Measurements from ENCODE around the gene CNTNAP5. TPM values are rescaled to one million over a fixed set of nuclear protein-coding genes. Genes with fewer than 3 reads are reported as not detected.

Gene CNTNAP5
- total and polyA plus RNA-seq, 4 donors, result not detected

DNA sequence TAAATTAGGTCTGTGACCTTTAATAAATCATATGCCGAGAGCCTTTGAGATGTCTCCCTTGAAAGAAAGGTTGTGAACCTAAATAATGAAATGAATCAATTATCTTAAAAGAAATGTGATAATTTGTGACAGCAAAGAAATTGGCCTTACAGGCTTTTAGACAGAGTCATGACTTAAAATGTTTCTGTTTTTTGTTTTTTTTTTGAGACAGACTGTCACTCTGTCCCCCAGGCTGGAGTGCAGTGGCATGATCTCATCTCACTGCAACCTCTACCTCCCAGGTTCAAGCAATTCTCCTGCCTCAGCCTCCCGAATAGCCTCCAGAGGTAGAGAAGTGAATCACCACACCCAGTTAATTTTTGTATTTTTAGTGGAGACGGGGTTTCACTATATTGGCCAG, 898.0 kb downstream of the CNTNAP5 start:
- Histone ChIP-seq H3K4me1 (ENCODE audit: control insufficient read depth in 4 of 4, insufficient read depth in 4 of 4, low read length in 3 of 4) (no peaks in the 10 kb centered on the region), H3K9ac (ENCODE audit: low read depth in 1 of 2, low read length in 2 of 2) (no peak overlapping the region), H3K4me3 (ENCODE audit: low read depth in 1 of 3, low read length in 3 of 3) (no peak overlapping the region), H3K36me3 (ENCODE audit: control insufficient read depth in 4 of 4, insufficient read depth in 3 of 4, low read depth in 1 of 4, low read length in 3 of 4) (no peaks in the 10 kb centered on the region), H3K27ac (ENCODE audit: low read depth in 1 of 2, low read length in 2 of 2) (no peak overlapping the region), H3K9me3 (ENCODE audit: control insufficient read depth in 4 of 4, low read length in 3 of 4) (no peaks in the 10 kb centered on the region), H3K27me3 (ENCODE audit: control insufficient read depth in 4 of 4, insufficient read depth in 4 of 4, low read length in 3 of 4) (no peaks in the 10 kb centered on the region)
- DNase-seq (ENCODE audit: low spot score), result no peak
- TF ChIP-seq FOXA2 (IDR thresholded peaks at IDR 0.05), result no peak
- 93% methylated on average over 3 of the region's 3 CpGs for WGBS

DNA sequence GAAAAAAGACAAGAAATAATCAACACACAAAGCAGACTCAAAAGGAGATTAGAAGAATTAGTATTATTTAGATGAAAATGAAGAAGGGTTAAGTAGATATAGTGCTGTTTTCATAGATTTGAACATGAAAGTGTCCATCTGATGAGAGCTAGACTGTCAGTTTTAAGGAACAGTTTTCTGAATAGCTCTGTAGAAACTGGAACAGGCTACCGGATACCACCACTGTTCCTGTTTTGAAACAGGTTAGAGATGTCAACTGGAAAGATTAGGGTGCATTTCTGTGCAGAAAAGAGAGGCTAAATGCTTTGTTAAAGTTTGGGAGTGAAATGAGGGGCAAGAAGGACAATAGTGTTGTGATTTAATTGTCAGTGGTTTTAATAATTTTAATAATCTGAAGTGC, 908.8 kb downstream of the CNTNAP5 start:
- Histone ChIP-seq H3K9ac (ENCODE audit: low read depth in 1 of 2, low read length in 2 of 2) (no peak overlapping the region), H3K4me1 (ENCODE audit: control insufficient read depth in 4 of 4, insufficient read depth in 4 of 4, low read length in 3 of 4) (no peaks in the 10 kb centered on the region), H3K27ac (ENCODE audit: low read depth in 1 of 2, low read length in 2 of 2) (no peak overlapping the region), H3K27me3 (ENCODE audit: control insufficient read depth in 4 of 4, insufficient read depth in 4 of 4, low read length in 3 of 4) (no peaks in the 10 kb centered on the region), H3K36me3 (ENCODE audit: control insufficient read depth in 4 of 4, insufficient read depth in 3 of 4, low read depth in 1 of 4, low read length in 3 of 4) (no peaks in the 10 kb centered on the region), H3K4me3 (ENCODE audit: low read depth in 1 of 3, low read length in 3 of 3) (no peak overlapping the region), H3K9me3 (ENCODE audit: control insufficient read depth in 4 of 4, low read length in 3 of 4) (no peaks in the 10 kb centered on the region)
- no peak for DNase-seq (ENCODE audit: low spot score)
- no peak for TF ChIP-seq FOXA2 (IDR thresholded peaks at IDR 0.05)
- TF ChIP-seq RAD21 (IDR thresholded peaks at IDR 0.05), result no peak
- TF ChIP-seq HNF4G (IDR thresholded peaks at IDR 0.05), result no peak
- TF ChIP-seq TAF1 (conservative IDR thresholded peaks at IDR 0.05), result no peak
- no peak for TF ChIP-seq JUND (IDR thresholded peaks at IDR 0.05)
- TF ChIP-seq SP1 (IDR thresholded peaks at IDR 0.05), result no peak
- no peak for TF ChIP-seq NR2F2 (IDR thresholded peaks at IDR 0.05)
- TF ChIP-seq, protein P1, sequence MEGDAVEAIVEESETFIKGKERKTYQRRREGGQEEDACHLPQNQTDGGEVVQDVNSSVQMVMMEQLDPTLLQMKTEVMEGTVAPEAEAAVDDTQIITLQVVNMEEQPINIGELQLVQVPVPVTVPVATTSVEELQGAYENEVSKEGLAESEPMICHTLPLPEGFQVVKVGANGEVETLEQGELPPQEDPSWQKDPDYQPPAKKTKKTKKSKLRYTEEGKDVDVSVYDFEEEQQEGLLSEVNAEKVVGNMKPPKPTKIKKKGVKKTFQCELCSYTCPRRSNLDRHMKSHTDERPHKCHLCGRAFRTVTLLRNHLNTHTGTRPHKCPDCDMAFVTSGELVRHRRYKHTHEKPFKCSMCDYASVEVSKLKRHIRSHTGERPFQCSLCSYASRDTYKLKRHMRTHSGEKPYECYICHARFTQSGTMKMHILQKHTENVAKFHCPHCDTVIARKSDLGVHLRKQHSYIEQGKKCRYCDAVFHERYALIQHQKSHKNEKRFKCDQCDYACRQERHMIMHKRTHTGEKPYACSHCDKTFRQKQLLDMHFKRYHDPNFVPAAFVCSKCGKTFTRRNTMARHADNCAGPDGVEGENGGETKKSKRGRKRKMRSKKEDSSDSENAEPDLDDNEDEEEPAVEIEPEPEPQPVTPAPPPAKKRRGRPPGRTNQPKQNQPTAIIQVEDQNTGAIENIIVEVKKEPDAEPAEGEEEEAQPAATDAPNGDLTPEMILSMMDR (IDR thresholded peaks at IDR 0.05; ENCODE audit: low read depth, low read length, missing input control), result no peak
- no peak for TF ChIP-seq RXRA (IDR thresholded peaks at IDR 0.05)
- WGBS, result 76% methylated on average over 1 of the region's 1 CpG

DNA sequence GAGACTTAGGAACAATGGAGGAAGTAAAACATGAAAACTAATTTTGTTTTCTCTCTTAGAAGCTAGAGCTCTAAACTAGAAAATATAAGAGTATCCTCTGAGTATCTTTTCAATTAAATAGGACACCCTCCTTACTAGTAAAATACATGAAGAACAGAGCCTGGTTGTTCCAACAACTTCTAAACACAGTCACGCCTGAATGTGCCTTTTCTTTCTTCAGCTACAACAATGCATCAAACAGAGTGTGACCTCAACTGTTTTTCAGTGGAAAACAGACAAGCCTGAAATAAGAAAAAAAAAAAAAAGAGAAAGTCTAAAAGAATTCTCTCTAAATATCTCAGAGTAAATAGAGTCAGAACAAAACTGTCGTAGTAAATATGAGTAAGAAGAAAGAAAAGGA, 928.8 kb downstream of the CNTNAP5 start:
- Histone ChIP-seq H3K4me3 (ENCODE audit: low read depth in 1 of 3, low read length in 3 of 3) (no peak overlapping the region), H3K36me3 (ENCODE audit: control insufficient read depth in 4 of 4, insufficient read depth in 3 of 4, low read depth in 1 of 4, low read length in 3 of 4) (no peaks in the 10 kb centered on the region), H3K4me1 (ENCODE audit: control insufficient read depth in 4 of 4, insufficient read depth in 4 of 4, low read length in 3 of 4) (no peaks in the 10 kb centered on the region), H3K9me3 (ENCODE audit: control insufficient read depth in 4 of 4, low read length in 3 of 4) (no peaks in the 10 kb centered on the region), H3K9ac (ENCODE audit: low read depth in 1 of 2, low read length in 2 of 2) (no peak overlapping the region), H3K27ac (ENCODE audit: low read depth in 1 of 2, low read length in 2 of 2) (no peak overlapping the region), H3K27me3 (ENCODE audit: control insufficient read depth in 4 of 4, insufficient read depth in 4 of 4, low read length in 3 of 4) (no peaks in the 10 kb centered on the region)
- 93% methylated on average over 2 of the region's 2 CpGs for WGBS
- TF ChIP-seq TAF1 (conservative IDR thresholded peaks at IDR 0.05) (no peak), EGR1 (IDR thresholded peaks at IDR 0.05; ENCODE audit: low read depth in 2 of 2) (no peak), SP1 (IDR thresholded peaks at IDR 0.05) (no peak), HNF4A (conservative IDR thresholded peaks at IDR 0.05) (no peak), RAD21 (IDR thresholded peaks at IDR 0.05) (no peak), RXRA (IDR thresholded peaks at IDR 0.05) (no peak), JUND (IDR thresholded peaks at IDR 0.05) (no peak), NR2F2 (IDR thresholded peaks at IDR 0.05) (no peak)
- TF ChIP-seq, protein P2, sequence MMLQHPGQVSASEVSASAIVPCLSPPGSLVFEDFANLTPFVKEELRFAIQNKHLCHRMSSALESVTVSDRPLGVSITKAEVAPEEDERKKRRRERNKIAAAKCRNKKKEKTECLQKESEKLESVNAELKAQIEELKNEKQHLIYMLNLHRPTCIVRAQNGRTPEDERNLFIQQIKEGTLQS (IDR thresholded peaks at IDR 0.05), result no peak
- TF ChIP-seq, protein P3, sequence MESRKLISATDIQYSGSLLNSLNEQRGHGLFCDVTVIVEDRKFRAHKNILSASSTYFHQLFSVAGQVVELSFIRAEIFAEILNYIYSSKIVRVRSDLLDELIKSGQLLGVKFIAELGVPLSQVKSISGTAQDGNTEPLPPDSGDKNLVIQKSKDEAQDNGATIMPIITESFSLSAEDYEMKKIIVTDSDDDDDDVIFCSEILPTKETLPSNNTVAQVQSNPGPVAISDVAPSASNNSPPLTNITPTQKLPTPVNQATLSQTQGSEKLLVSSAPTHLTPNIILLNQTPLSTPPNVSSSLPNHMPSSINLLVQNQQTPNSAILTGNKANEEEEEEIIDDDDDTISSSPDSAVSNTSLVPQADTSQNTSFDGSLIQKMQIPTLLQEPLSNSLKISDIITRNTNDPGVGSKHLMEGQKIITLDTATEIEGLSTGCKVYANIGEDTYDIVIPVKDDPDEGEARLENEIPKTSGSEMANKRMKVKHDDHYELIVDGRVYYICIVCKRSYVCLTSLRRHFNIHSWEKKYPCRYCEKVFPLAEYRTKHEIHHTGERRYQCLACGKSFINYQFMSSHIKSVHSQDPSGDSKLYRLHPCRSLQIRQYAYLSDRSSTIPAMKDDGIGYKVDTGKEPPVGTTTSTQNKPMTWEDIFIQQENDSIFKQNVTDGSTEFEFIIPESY (IDR thresholded peaks at IDR 0.05), result no peak
- TF ChIP-seq, protein P4, sequence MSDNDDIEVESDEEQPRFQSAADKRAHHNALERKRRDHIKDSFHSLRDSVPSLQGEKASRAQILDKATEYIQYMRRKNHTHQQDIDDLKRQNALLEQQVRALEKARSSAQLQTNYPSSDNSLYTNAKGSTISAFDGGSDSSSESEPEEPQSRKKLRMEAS (IDR thresholded peaks at IDR 0.05), result no peak
- TF ChIP-seq, protein P5, sequence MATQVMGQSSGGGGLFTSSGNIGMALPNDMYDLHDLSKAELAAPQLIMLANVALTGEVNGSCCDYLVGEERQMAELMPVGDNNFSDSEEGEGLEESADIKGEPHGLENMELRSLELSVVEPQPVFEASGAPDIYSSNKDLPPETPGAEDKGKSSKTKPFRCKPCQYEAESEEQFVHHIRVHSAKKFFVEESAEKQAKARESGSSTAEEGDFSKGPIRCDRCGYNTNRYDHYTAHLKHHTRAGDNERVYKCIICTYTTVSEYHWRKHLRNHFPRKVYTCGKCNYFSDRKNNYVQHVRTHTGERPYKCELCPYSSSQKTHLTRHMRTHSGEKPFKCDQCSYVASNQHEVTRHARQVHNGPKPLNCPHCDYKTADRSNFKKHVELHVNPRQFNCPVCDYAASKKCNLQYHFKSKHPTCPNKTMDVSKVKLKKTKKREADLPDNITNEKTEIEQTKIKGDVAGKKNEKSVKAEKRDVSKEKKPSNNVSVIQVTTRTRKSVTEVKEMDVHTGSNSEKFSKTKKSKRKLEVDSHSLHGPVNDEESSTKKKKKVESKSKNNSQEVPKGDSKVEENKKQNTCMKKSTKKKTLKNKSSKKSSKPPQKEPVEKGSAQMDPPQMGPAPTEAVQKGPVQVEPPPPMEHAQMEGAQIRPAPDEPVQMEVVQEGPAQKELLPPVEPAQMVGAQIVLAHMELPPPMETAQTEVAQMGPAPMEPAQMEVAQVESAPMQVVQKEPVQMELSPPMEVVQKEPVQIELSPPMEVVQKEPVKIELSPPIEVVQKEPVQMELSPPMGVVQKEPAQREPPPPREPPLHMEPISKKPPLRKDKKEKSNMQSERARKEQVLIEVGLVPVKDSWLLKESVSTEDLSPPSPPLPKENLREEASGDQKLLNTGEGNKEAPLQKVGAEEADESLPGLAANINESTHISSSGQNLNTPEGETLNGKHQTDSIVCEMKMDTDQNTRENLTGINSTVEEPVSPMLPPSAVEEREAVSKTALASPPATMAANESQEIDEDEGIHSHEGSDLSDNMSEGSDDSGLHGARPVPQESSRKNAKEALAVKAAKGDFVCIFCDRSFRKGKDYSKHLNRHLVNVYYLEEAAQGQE (IDR thresholded peaks at IDR 0.05), result no peak
- TF ChIP-seq, protein P1 (IDR thresholded peaks at IDR 0.05; ENCODE audit: low read depth, low read length, missing input control), result no peak
- DNase-seq (ENCODE audit: low spot score), result no peak
